ENCODE data around the gene ACTG2.
"Not testable (repeated sequence)": the region's sequence is repeated elsewhere in the genome, so short reads cannot be mapped to it uniquely, and the experiment has no call there.

Gene ACTG2

GRCh38 chr2:73856214-73856613 lies 36.6 kb upstream of the ACTG2 start:
- peak; percentile 91 for DNase-seq (ENCODE audit: low read depth, low spot score)
- TF ChIP-seq CTCF (IDR thresholded peaks at IDR 0.05; ENCODE audit: low read depth, low read length): no peak
- in situ Hi-C loops (cut with HindIII; ENCODE audit: low sequenced_read_pairs): no loop called here
- H3K4me3 ChIP-seq (ENCODE audit: low read depth, low read length): no peak overlapping the region

- no peak for TF ChIP-seq CTCF (IDR thresholded peaks at IDR 0.05; ENCODE audit: low read depth, low read length)
- in situ Hi-C loops (cut with HindIII; ENCODE audit: low sequenced_read_pairs): no loop called here
- H3K4me3 ChIP-seq (ENCODE audit: low read depth, low read length): no peak overlapping the region
- DNase-seq (ENCODE audit: low read depth, low spot score): peak; percentile 79
Measured at GRCh38 chr2:73859721-73860586, 32.9 kb upstream of the ACTG2 start.

- H3K4me3 ChIP-seq (ENCODE audit: low read depth, low read length): no peak overlapping the region
- in situ Hi-C loops (cut with HindIII; ENCODE audit: low sequenced_read_pairs): no loop called here
- DNase-seq (ENCODE audit: low read depth, low spot score): no peak
- no peak for TF ChIP-seq CTCF (IDR thresholded peaks at IDR 0.05; ENCODE audit: low read depth, low read length)
Measured at GRCh38 chr2:73862987-73863386, 29.8 kb upstream of the ACTG2 start.

DNA sequence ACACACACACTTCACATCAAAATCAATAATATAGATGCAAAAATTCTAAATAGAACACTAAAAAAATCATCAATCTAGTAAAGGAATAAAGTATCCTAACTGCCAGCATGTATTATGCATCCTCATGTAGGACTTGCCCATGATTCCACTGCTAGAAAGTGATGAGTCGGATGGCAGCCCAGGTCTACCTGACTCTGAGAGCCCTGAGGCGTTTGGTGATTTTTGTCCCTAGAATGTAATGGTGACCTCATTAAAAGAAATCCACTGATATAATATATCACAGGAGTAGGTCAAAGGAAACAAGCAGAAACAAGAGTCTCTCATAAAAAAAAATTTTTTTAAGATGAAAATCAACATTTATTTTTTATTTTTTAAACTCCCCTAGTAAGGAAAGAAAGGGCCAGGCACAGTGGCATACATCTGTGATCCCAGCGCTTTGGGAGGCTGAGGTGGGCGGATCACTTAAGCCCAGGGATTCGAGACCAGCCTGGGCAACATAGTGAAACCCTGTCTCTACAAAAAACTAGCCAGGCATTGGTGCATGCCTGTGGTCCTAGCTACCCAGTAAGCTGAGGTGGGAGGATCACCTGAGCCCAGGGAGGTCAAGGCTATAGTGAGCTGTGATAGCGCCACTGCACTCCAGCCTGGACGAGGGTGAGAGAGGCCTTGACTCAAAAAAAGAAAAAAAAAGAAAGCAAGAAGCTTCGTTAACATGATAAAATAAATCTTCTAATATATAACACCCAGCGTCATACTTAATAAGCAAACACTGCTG lies 24.4 kb upstream of the ACTG2 start:
- H3K4me3 ChIP-seq (ENCODE audit: low read depth, low read length): no peak overlapping the region
- in situ Hi-C loops (cut with HindIII; ENCODE audit: low sequenced_read_pairs): no loop called here
- no peak for DNase-seq (ENCODE audit: low read depth, low spot score)
- TF ChIP-seq CTCF (IDR thresholded peaks at IDR 0.05; ENCODE audit: low read depth, low read length): no peak

GRCh38 chr2:73870084-73870483 lies 22.7 kb upstream of the ACTG2 start:
- TF ChIP-seq CTCF (IDR thresholded peaks at IDR 0.05; ENCODE audit: low read depth, low read length): no peak
- in situ Hi-C loops (cut with HindIII; ENCODE audit: low sequenced_read_pairs): no loop called here
- no peak overlapping the region for H3K4me3 ChIP-seq (ENCODE audit: low read depth, low read length)
- peak; percentile 97 for DNase-seq (ENCODE audit: low read depth, low spot score)

- in situ Hi-C loops (cut with HindIII; ENCODE audit: low sequenced_read_pairs): no loop called here
- no peak for DNase-seq (ENCODE audit: low read depth, low spot score)
- TF ChIP-seq CTCF (IDR thresholded peaks at IDR 0.05; ENCODE audit: low read depth, low read length): no peak
- no peak overlapping the region for H3K4me3 ChIP-seq (ENCODE audit: low read depth, low read length)
Measured at GRCh38 chr2:73877071-73877802, 15.6 kb upstream of the ACTG2 start.

DNA sequence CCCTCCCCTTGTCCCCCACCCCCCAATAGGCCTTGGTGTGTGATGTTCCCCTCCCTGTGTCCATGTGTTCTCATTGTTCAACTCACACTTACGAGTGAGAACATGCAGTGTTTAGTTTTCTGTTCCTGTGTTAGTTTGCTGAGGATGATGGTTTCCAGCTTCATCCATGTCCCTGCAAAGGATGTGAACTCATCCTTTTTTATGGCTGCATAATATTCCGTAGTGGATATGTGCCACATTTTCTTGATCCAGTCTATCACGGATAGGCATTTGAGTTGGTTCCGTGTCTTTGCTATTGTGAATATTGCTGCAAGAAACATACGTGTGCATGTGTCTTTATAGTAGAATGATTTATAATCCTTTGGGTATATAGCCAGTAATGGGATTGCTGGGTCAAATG lies 14.8 kb upstream of the ACTG2 start:
- in situ Hi-C loops (cut with HindIII; ENCODE audit: low sequenced_read_pairs): not testable (repeated sequence)

More for the DNA sequence above, 14.8 kb upstream of the ACTG2 start:
- not testable (repeated sequence) for DNase-seq (ENCODE audit: low read depth, low spot score); H3K4me3 ChIP-seq (ENCODE audit: low read depth, low read length)

Data from astrocyte of the spinal cord (primary cell).